Measurements from ENCODE around the gene C11orf91. TPM values are rescaled to one million over a fixed set of nuclear protein-coding genes. Genes with fewer than 3 reads are reported as not detected.
A peak's percentile ranks its signal among the peaks of the same experiment; 100 is the strongest.

Gene C11orf91
- total RNA-seq, 1 donor from 2014 or later, result not detected

DNA sequence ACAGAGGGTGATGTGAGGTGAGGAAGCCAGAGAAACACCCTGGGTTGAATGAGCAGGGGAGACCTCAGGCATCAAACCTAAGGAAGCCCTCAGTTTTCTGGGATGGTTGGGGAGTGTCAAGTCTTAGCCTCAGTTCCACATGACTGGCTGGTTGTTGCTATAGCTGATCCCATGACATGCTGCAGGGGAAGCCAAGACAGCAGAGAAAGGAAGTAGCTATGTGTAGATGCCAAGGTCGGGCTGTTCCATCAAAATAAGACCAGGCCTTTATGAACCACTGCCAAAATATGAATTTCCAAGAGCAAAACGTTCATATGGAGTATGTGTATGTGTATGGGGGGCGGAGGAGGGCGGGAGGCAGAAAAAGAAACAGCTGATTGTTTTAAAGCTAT lies 24.0 kb upstream of the C11orf91 start:
- Histone ChIP-seq H3K27me3 (no peaks in the 10 kb centered on the region), H3K4me1 (peaks cover 75% of the 10 kb centered on the region), H3K4me3 (no peak overlapping the region), H3K9me3 (no peaks in the 10 kb centered on the region), H3K36me3 (peaks cover 0 to 22% of the 10 kb centered on the region in 2 donors), H3K27ac (peak overlapping the region; percentile 75)
- TF ChIP-seq POLR2AphosphoS5 (IDR thresholded peaks at IDR 0.05; ENCODE audit: insufficient read depth in 1 of 2, low read depth in 1 of 2) (peak in 1 of 2 donors; percentile 72), POLR2A (IDR thresholded peaks at IDR 0.05) (no peak)
- no peak for DNase-seq (ENCODE audit: extremely low spot score in 2 of 2)
- intact Hi-C loops (cut with DNase I), result no loop called here

GRCh38 chr11:33723238-33723881 lies 22.7 kb upstream of the C11orf91 start:
- H3K27ac ChIP-seq, result peak overlapping the region; percentile 75
- peaks cover 74% of the 10 kb centered on the region for H3K4me1 ChIP-seq
- H3K27me3 ChIP-seq, result no peaks in the 10 kb centered on the region
- TF ChIP-seq CTCF (IDR thresholded peaks at IDR 0.05), result no peak
- peak in 1 of 2 donors; percentile 65 for TF ChIP-seq POLR2AphosphoS5 (IDR thresholded peaks at IDR 0.05; ENCODE audit: insufficient read depth in 1 of 2, low read depth in 1 of 2)
- H3K4me3 ChIP-seq, result no peak overlapping the region
- H3K36me3 ChIP-seq, result peaks cover 0 to 35% of the 10 kb centered on the region in 2 donors
- H3K9me3 ChIP-seq, result no peaks in the 10 kb centered on the region
- no peak for DNase-seq (ENCODE audit: extremely low spot score in 2 of 2)
- intact Hi-C loops (cut with DNase I), result no loop called here

DNA sequence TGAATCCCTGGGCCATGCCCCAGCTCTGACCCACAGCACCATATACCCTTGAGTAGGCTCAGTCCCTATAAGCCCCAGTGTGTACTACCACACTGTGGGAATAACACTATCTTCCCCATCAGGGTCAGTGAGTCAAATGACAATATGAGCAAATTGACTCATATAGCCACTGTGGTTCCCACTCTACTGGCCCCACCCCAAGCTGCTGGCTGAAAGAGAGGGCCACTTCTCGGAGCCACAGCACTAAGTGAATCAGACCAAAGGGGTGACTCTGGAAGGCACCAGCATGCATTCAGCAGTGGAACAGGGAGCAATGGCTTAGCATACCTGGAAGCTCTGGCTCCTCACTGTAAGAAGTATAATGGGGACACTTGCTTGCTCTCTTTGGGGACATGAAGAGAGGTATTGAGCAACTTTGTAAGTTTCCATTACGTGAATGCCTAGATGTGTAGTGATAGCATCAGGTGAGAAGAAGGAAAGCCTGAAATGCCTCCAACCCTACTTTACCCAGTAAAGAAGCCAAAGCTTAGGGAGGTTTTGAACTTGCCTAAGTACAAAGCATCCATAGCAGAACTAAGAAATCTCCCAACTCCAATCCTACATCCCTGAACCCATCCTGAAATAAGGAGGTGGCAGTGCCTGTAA lies 22.1 kb upstream of the C11orf91 start:
- intact Hi-C loops (cut with DNase I), result no loop called here
- Histone ChIP-seq H3K27ac (peak overlapping the region; percentile 75), H3K27me3 (no peaks in the 10 kb centered on the region), H3K4me1 (peaks cover 74% of the 10 kb centered on the region), H3K9me3 (no peaks in the 10 kb centered on the region), H3K36me3 (peaks cover 0 to 38% of the 10 kb centered on the region in 2 donors), H3K4me3 (no peak overlapping the region)
- no peak for DNase-seq (ENCODE audit: extremely low spot score in 2 of 2)
- TF ChIP-seq POLR2A (IDR thresholded peaks at IDR 0.05) (no peak), CTCF (IDR thresholded peaks at IDR 0.05) (no peak), POLR2AphosphoS5 (IDR thresholded peaks at IDR 0.05; ENCODE audit: insufficient read depth in 1 of 2, low read depth in 1 of 2) (no peak)

DNA sequence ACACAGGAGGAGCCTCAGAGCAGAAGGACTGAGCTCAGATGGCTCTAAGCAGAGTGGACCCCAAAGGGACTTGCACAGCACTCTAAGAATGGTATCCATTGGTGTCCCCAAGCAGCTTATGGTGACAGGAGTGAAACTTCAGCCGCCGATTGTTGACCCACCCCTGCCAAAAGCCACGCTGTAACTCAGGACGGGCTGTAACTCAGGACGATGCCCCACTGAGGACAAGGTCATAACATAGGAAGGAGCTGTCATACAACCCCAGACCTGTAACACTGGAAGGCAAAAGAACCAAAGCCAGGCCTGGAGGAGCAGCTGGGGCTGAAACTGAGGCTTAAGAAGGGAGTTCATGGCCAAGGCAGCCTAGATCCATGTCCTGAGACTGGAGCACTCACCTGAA lies 21.4 kb upstream of the C11orf91 start:
- TF ChIP-seq POLR2A (IDR thresholded peaks at IDR 0.05), result no peak
- TF ChIP-seq CTCF (IDR thresholded peaks at IDR 0.05), result no peak
- no peak for TF ChIP-seq POLR2AphosphoS5 (IDR thresholded peaks at IDR 0.05; ENCODE audit: insufficient read depth in 1 of 2, low read depth in 1 of 2)
- Histone ChIP-seq H3K9me3 (no peaks in the 10 kb centered on the region), H3K4me3 (no peak overlapping the region), H3K4me1 (peaks cover 72% of the 10 kb centered on the region), H3K27me3 (no peaks in the 10 kb centered on the region), H3K36me3 (peaks cover 0 to 44% of the 10 kb centered on the region in 2 donors), H3K27ac (peak overlapping the region; percentile 75)
- DNase-seq (ENCODE audit: extremely low spot score in 2 of 2), result no peak
- intact Hi-C loops (cut with DNase I), result no loop called here

- Histone ChIP-seq H3K36me3 (peaks cover 0 to 49% of the 10 kb centered on the region in 2 donors), H3K4me1 (peaks cover 74% of the 10 kb centered on the region), H3K27ac (peak overlapping the region; percentile 75), H3K27me3 (no peaks in the 10 kb centered on the region), H3K9me3 (no peaks in the 10 kb centered on the region), H3K4me3 (no peak overlapping the region)
- TF ChIP-seq CTCF (IDR thresholded peaks at IDR 0.05) (no peak), POLR2A (IDR thresholded peaks at IDR 0.05) (no peak), POLR2AphosphoS5 (IDR thresholded peaks at IDR 0.05; ENCODE audit: insufficient read depth in 1 of 2, low read depth in 1 of 2) (no peak)
- DNase-seq (ENCODE audit: extremely low spot score in 2 of 2), result no peak
- intact Hi-C loops (cut with DNase I), result no loop called here
These were observed 20.8 kb upstream of the C11orf91 start for GRCh38 chr11:33721426-33721825.

All from vagina (tissue), 2 donors.